Left cardiac atrium (tissue), 4 donors: ENCODE results near the gene SOHLH2. TPM values are rescaled to one million over a fixed set of nuclear protein-coding genes. Genes with fewer than 3 reads are reported as not detected.

ENCODE experiments used
- ATAC-seq, 2 donors: fragments of 200-7000 bp; cut with Tn5 transposase; one replicate each; pipeline ENCODE4 v1.9.1; 2020; ENCODE audit warnings: mild to moderate bottlenecking in 2 of 2, moderate library complexity in 2 of 2
- DNase-seq: peaks from one replicate; pipeline ENCODE4 v3.0.0-alpha.2; 2020
- intact Hi-C, 2 donors: fragments of 100-400 bp; cut with DNase I; formaldehyde crosslinking; loops; one replicate each; pipeline versions ENCODE4 v1.14.1 to v1.15.1; 2022 to 2023
- long read RNA-seq: library from polyadenylated mRNA; unstranded; transcript quantifications from one replicate; pipeline ENCODE4 v2.0.0, GENCODE V29; 2021
- total RNA-seq, 2 donors: library from RNA; stranded (reverse); fragmentation: NEBNext Ultra II Directional; extraction: Animal tissue kit (Norgen Biotek cat#: 25700); gene quantifications; one replicate each; pipeline ENCODE4 v1.2.1, GENCODE V29; 2021
- donor health status: DM: no; HTN: yes; CAD: no.
- donor health status: DM: no; HTN: yes; CAD: no; lungs with severe emphysema.
- donor health status: DM: yes; HTN: yes; CAD: no.
- donor health status: Dilated cardiomyopathy.

Gene SOHLH2
- total RNA-seq, result under 1 TPM in 1 of 2 donors, not detected in 1; 0.24 TPM
- long read RNA-seq, result 0 reads

DNA sequence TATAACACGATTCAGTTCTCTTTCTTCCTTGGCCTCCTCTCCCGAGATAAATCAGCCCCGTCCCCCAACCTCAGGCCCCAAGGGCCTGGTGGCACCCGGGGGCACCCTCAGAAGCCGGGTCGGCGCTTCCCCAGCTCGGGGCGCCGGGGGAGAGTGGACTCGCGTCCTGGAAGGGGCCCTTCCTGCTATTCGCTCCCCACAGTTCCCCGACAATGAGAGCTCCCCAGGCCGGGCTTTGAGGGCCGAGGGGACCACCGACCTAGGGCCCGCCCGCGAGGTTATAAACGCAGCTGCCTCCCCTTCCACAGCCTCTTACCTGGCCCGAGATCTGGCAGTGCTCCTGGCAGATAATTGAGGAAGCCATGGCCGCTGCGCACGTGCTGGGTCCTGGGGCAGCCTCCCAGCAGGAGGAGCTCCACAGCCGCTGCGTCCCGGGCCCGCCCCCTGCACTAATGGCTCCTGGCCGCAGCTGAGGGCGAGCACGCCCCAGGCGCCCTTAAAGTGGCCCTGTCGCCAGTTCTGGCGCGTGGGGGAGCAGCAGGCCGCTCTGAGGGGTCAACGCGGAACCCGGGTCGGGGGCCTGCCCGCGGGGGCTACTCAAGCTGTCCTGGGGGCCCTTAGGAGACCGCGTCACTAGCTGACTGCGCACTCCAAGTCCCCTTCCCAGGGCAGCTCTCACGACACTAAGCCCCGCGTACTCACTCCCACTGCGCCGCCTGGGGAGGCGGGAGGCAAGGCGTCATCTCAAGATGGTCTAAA lies at the start of gene SOHLH2:
Gene SOHLH2 (minus strand): TSS at position 394 of the 759 bp plus-strand sequence. CDS start 30 bp downstream, at position 364.
- DNase-seq (no peak), ATAC-seq (no peak)
- intact Hi-C loops, result no loop called here

DNA sequence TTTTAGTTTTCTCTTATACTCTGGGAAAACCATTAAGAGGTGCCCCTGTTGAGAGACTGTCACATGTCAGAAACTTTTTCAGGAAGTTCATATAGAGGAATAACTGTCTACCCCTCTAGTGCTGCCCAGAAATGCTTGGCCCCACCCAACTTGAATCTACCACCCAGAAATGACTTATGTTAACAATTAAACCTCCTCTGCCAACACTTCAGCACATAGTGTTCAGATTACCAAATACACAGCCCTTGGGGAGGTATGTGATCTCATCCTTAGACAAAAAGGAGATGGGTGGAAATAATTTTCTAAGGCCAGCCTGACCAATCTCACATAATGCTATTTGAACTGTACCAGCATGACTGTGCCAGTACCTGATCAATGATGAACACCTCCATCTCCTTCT lies 47.6 kb upstream of the SOHLH2 start:
- ATAC-seq (no peak), DNase-seq (no peak)
- intact Hi-C loops, result no loop called here

DNA sequence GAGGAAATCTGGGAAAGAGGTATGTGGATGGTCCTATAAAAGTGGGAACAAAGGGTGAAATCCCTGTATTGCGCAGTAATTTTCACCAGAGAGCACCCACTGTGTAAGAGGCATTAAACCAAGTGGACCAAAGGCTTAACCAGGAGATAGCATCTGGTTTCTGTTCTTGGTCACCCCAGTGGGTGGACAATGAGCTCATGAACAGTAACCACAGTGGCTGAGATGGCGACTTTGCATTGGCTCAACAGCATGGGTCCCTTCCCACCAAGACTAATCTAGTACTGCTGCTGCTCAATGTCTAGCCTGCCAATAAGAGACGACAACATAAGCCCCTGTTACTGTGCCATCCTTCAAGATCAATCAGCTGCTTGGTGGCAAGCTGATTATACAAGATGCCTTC lies 46.7 kb upstream of the SOHLH2 start:
- intact Hi-C loops, result no loop called here
- no peak for DNase-seq
- no peak for ATAC-seq

GRCh38 chr13:36259361-36260137 lies 45.2 kb upstream of the SOHLH2 start:
- no peak for ATAC-seq
- DNase-seq, result no peak
- intact Hi-C loops, result no loop called here

DNA sequence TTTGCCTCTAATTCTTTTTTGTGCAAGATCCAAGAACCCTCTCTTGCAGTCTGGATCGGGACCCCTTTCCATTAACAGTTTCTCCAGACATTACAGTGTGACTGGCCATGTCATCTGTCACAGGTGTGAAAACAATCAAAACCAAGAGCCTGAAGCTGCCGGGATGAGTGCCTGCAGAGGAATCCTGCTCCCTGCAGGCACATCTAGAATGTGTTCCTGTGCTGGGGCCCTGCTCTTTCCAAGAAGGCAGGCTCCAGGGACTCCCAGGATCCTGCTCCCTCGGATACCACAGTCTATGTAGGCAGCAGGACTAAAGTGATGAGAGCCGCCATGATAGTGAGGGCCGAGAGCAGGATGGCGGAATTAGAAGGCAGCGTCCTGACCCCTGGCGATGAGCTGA lies 44.5 kb upstream of the SOHLH2 start:
- ATAC-seq (no peak), DNase-seq (no peak)
- intact Hi-C loops, result no loop called here

DNA sequence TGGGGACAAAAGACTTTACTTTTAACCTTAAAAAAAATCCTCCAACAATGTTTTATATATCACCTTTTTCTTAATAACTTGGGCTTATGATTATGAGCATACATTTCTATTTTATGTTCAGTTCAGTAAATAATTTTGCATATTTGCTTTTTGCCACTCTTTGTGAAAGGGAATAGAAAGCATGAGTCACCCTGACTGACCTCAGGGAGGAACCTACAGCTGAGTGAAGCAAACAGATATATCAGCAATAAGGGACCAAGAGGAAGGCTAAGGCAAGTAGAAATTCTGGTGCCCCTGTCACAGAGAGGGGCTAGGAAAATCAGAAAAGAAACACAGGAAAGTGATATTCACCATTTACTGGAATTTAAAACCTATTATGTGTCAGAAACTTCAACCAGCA lies 37.2 kb upstream of the SOHLH2 start:
- DNase-seq, result no peak
- intact Hi-C loops, result no loop called here
- ATAC-seq, result no peak

DNA sequence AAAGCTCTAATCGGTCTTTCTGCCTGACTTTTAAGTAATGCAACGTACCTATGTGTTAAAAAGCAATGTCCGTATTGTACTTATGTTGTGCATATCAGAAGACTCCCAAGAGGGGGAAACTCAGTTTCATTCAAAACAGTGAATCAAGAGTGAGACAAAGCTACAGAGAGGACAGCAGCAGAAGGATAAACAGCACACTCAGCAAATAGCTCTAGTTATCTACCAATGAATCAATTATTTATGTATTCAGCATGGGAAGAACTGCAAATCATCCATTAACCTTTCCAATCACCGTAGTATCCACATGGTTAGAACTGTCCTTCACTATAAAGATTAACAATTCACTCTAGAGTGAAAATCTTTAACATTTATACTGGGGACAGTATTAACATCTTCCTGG lies 36.7 kb upstream of the SOHLH2 start:
- no peak for ATAC-seq
- intact Hi-C loops, result no loop called here

GRCh38 chr13:36248700-36249099 lies 34.3 kb upstream of the SOHLH2 start:
- intact Hi-C loops, result no loop called here
- DNase-seq, result no peak
- no peak for ATAC-seq

More for the DNA sequence above, 36.7 kb upstream of the SOHLH2 start:
- DNase-seq, result no peak

DNA sequence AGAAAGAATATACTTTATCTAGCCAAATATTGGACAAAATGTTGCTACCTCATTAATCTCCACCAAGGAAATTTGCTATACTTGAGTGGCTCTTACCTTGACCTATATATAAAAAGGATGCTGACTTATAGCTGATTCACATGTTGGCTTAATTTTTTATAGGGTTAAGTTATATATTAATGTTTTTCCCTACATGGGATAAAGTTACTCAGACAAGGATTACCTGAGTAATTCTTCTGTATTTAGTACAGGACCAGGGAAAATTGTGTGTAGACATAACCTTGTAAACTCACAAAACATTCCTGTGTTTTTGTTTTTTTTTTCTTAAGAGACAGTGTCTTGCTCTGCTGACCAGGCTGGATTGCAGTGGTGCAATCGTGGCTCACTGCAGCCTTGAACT lies 30.6 kb upstream of the SOHLH2 start:
- intact Hi-C loops, result no loop called here
- DNase-seq, result no peak
- ATAC-seq, result no peak

GRCh38 chr13:36244073-36244472 lies 29.7 kb upstream of the SOHLH2 start:
- ATAC-seq (no peak), DNase-seq (no peak)
- intact Hi-C loops, result no loop called here

GRCh38 chr13:36242761-36243160 lies 28.4 kb upstream of the SOHLH2 start:
- DNase-seq, result no peak
- intact Hi-C loops, result no loop called here
- ATAC-seq, result no peak

- ATAC-seq (no peak), DNase-seq (no peak)
- intact Hi-C loops, result no loop called here
Observed at GRCh38 chr13:36231236-36231635, 16.9 kb upstream of the SOHLH2 start.

DNA sequence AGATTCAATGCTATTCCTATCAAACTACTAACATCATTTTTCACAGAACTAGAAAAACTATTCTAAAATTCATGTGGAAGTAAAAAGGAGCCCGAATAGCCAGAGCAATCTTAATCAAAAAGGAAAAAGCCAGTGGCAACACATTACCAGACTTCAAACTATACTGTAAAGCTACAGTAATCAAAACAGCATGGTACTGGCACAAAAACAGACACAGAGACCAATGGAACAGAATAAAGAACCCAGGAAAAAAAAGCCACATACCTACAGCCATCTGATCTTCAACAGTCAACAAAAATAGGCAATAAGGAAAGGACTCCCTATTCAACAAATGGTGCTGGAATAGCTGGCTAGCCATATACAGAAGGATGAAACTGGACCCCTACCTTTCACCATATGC lies 10.4 kb upstream of the SOHLH2 start:
- DNase-seq (no peak), ATAC-seq (no peak)
- intact Hi-C loops, result no loop called here

DNA sequence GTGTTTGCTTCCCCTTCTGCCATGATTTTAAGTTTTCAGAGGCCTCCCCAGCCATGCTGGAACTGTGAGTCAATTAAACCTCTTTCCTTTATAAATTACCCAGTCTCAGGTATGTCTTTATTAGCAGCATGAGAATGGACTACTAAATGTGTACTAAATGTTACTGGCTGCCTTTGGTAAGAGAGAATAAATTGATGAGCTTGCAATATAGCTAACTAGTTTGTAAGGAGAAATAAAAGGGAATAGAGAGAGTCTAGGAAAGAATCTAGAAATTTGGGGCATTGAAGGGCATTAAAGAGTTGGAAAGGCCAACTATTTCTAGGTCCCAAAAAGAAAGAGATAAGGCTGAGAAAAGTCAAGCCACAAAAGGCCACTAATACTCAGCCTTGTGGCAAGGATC lies 5.5 kb upstream of the SOHLH2 start:
- ATAC-seq (no peak), DNase-seq (no peak)
- intact Hi-C loops, result no loop called here

GRCh38 chr13:36217456-36217855 lies 3.1 kb upstream of the SOHLH2 start:
- ATAC-seq (no peak), DNase-seq (no peak)
- intact Hi-C loops, result no loop called here

DNA sequence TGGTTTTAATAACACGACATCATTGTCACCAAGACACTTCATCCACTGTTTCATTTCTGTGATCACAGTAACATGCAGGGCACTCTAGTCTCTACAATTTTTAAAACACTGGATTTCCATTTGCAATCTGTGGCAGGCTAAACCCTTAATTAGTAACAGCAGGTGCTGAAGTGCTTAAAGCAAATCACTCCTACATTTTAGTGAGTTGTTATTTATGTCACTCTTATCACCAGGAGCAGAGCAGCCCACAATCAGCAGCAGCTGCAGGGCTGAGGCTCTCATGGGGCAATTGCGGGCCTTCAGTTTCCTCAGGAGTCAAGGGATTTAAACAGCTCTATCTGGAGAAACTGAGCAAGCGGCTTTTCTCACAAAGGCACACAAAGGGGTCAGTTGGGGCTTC lies 1.6 kb downstream of the SOHLH2 start:
- DNase-seq, result no peak
- intact Hi-C loops, result no loop called here
- no peak for ATAC-seq

- DNase-seq (no peak), ATAC-seq (no peak)
- intact Hi-C loops, result no loop called here
Observed at GRCh38 chr13:36211567-36211966, 2.8 kb downstream of the SOHLH2 start.

GRCh38 chr13:36210738-36211137 lies 3.6 kb downstream of the SOHLH2 start:
- DNase-seq (no peak), ATAC-seq (no peak)
- intact Hi-C loops, result no loop called here

- DNase-seq (no peak), ATAC-seq (no peak)
- intact Hi-C loops, result no loop called here
Observed at GRCh38 chr13:36207672-36208071, 6.7 kb downstream of the SOHLH2 start.

- intact Hi-C loops, result no loop called here
- no peak for ATAC-seq
- no peak for DNase-seq
Observed at GRCh38 chr13:36193151-36193855, 21.1 kb downstream of the SOHLH2 start.
